ENCODE data around the gene CDK11B.

CDK11B gene

GRCh38 chr1:1624443-1625403 lies 34.1 kb downstream of the CDK11B start:
- Histone ChIP-seq H3K4me3 (ENCODE audit: control insufficient read depth in 1 of 7, extremely low read depth in 1 of 7, insufficient read depth in 4 of 7, low read depth in 2 of 7, low read length in 6 of 7) (no peak overlapping the region), H3K9me3 (ENCODE audit: control extremely low read depth in 1 of 5, control insufficient read depth in 4 of 5, insufficient read depth in 2 of 5, low read depth in 1 of 5, low read length in 4 of 5) (no peaks in the 10 kb centered on the region), H3K36me3 (ENCODE audit: control insufficient read depth in 4 of 4, insufficient read depth in 4 of 4, low read length in 3 of 4) (peaks cover 0 to 3% (median 0%) of the 10 kb centered on the region in 4 experiments), H3K27me3 (replicated peaks in 2 of 5; ENCODE audit: control insufficient read depth in 4 of 5, insufficient read depth in 5 of 5, low read length in 4 of 5) (no peaks in the 10 kb centered on the region), H3K4me1 (ENCODE audit: control extremely low read depth in 1 of 4, control insufficient read depth in 4 of 4, insufficient read depth in 4 of 4, low read length in 3 of 4) (peaks cover 0 to 11% (median 5%) of the 10 kb centered on the region in 4 experiments), H3K27ac (ENCODE audit: insufficient read depth in 1 of 2, low read depth in 1 of 2, low read length in 2 of 2, poor library complexity in 1 of 2, severe bottlenecking in 2 of 2) (no peak overlapping the region)
- no peak for DNase-seq
- CTCF ChIA-PET, result no interaction called here
- WGBS (ENCODE audit: insufficient coverage), result 96% methylated on average over 37 of the region's 38 CpGs
- POLR2A ChIA-PET, result no interaction called here

- H3K36me3 ChIP-seq (ENCODE audit: control insufficient read depth in 4 of 4, insufficient read depth in 4 of 4, low read length in 3 of 4), result peaks cover 0 to 3% (median 0%) of the 10 kb centered on the region in 4 experiments
- ChIA-PET POLR2A (interaction anchor here (0.6 kb wide), 1 partner anchor 123 kb away, joined by 5 read pairs; no protein-coding TSS in a partner anchor), CTCF (no interaction called here)
- no peaks in the 10 kb centered on the region for H3K27me3 ChIP-seq (replicated peaks in 2 of 5; ENCODE audit: control insufficient read depth in 4 of 5, insufficient read depth in 5 of 5, low read length in 4 of 5)
- DNase-seq, result no peak
- no peak overlapping the region for H3K27ac ChIP-seq (ENCODE audit: insufficient read depth in 1 of 2, low read depth in 1 of 2, low read length in 2 of 2, poor library complexity in 1 of 2, severe bottlenecking in 2 of 2)
- H3K4me3 ChIP-seq (ENCODE audit: control insufficient read depth in 1 of 7, extremely low read depth in 1 of 7, insufficient read depth in 4 of 7, low read depth in 2 of 7, low read length in 6 of 7), result no peak overlapping the region
- 97% methylated on average over 49 of the region's 51 CpGs for WGBS (ENCODE audit: insufficient coverage)
- H3K9me3 ChIP-seq (ENCODE audit: control extremely low read depth in 1 of 5, control insufficient read depth in 4 of 5, insufficient read depth in 2 of 5, low read depth in 1 of 5, low read length in 4 of 5), result no peaks in the 10 kb centered on the region
- peaks cover 0 to 4% (median 2%) of the 10 kb centered on the region in 4 experiments for H3K4me1 ChIP-seq (ENCODE audit: control extremely low read depth in 1 of 4, control insufficient read depth in 4 of 4, insufficient read depth in 4 of 4, low read length in 3 of 4)
Measured at GRCh38 chr1:1623631-1624442, 35.0 kb downstream of the CDK11B start.

GRCh38 chr1:1623181-1623630 lies 35.6 kb downstream of the CDK11B start:
- 98% methylated on average over 28 of the region's 33 CpGs for WGBS (ENCODE audit: insufficient coverage)
- Histone ChIP-seq H3K4me3 (ENCODE audit: control insufficient read depth in 1 of 7, extremely low read depth in 1 of 7, insufficient read depth in 4 of 7, low read depth in 2 of 7, low read length in 6 of 7) (no peak overlapping the region), H3K27ac (ENCODE audit: insufficient read depth in 1 of 2, low read depth in 1 of 2, low read length in 2 of 2, poor library complexity in 1 of 2, severe bottlenecking in 2 of 2) (no peak overlapping the region), H3K27me3 (replicated peaks in 2 of 5; ENCODE audit: control insufficient read depth in 4 of 5, insufficient read depth in 5 of 5, low read length in 4 of 5) (no peaks in the 10 kb centered on the region), H3K36me3 (ENCODE audit: control insufficient read depth in 4 of 4, insufficient read depth in 4 of 4, low read length in 3 of 4) (peaks cover 0 to 7% (median 2%) of the 10 kb centered on the region in 4 experiments), H3K4me1 (ENCODE audit: control extremely low read depth in 1 of 4, control insufficient read depth in 4 of 4, insufficient read depth in 4 of 4, low read length in 3 of 4) (no peaks in the 10 kb centered on the region), H3K9me3 (ENCODE audit: control extremely low read depth in 1 of 5, control insufficient read depth in 4 of 5, insufficient read depth in 2 of 5, low read depth in 1 of 5, low read length in 4 of 5) (no peaks in the 10 kb centered on the region)
- ChIA-PET POLR2A (no interaction called here), CTCF (no interaction called here)
- DNase-seq, result no peak

GRCh38 chr1:1622788-1623094 lies 36.1 kb downstream of the CDK11B start:
- WGBS (ENCODE audit: insufficient coverage), result 96% methylated on average over 16 of the region's 17 CpGs
- POLR2A ChIA-PET, result no interaction called here
- H3K9me3 ChIP-seq (ENCODE audit: control extremely low read depth in 1 of 5, control insufficient read depth in 4 of 5, insufficient read depth in 2 of 5, low read depth in 1 of 5, low read length in 4 of 5), result no peaks in the 10 kb centered on the region
- H3K27ac ChIP-seq (ENCODE audit: insufficient read depth in 1 of 2, low read depth in 1 of 2, low read length in 2 of 2, poor library complexity in 1 of 2, severe bottlenecking in 2 of 2), result no peak overlapping the region
- no peak overlapping the region for H3K4me3 ChIP-seq (ENCODE audit: control insufficient read depth in 1 of 7, extremely low read depth in 1 of 7, insufficient read depth in 4 of 7, low read depth in 2 of 7, low read length in 6 of 7)
- no peaks in the 10 kb centered on the region for H3K27me3 ChIP-seq (replicated peaks in 2 of 5; ENCODE audit: control insufficient read depth in 4 of 5, insufficient read depth in 5 of 5, low read length in 4 of 5)
- no peaks in the 10 kb centered on the region for H3K4me1 ChIP-seq (ENCODE audit: control extremely low read depth in 1 of 4, control insufficient read depth in 4 of 4, insufficient read depth in 4 of 4, low read length in 3 of 4)
- CTCF ChIA-PET, result no interaction called here
- H3K36me3 ChIP-seq (ENCODE audit: control insufficient read depth in 4 of 4, insufficient read depth in 4 of 4, low read length in 3 of 4), result peaks cover 0 to 11% (median 5%) of the 10 kb centered on the region in 4 experiments
- DNase-seq, result no peak

GRCh38 chr1:1622010-1622787 lies 36.6 kb downstream of the CDK11B start:
- POLR2A ChIA-PET, result no interaction called here
- no peaks in the 10 kb centered on the region for H3K27me3 ChIP-seq (replicated peaks in 2 of 5; ENCODE audit: control insufficient read depth in 4 of 5, insufficient read depth in 5 of 5, low read length in 4 of 5)
- CTCF ChIA-PET, result no interaction called here
- H3K4me3 ChIP-seq (ENCODE audit: control insufficient read depth in 1 of 7, extremely low read depth in 1 of 7, insufficient read depth in 4 of 7, low read depth in 2 of 7, low read length in 6 of 7), result no peak overlapping the region
- peaks cover 0 to 12% (median 8%) of the 10 kb centered on the region in 4 experiments for H3K36me3 ChIP-seq (ENCODE audit: control insufficient read depth in 4 of 4, insufficient read depth in 4 of 4, low read length in 3 of 4)
- 95% methylated on average over 19 of the region's 21 CpGs for WGBS (ENCODE audit: insufficient coverage)
- H3K4me1 ChIP-seq (ENCODE audit: control extremely low read depth in 1 of 4, control insufficient read depth in 4 of 4, insufficient read depth in 4 of 4, low read length in 3 of 4), result no peaks in the 10 kb centered on the region
- no peak overlapping the region for H3K27ac ChIP-seq (ENCODE audit: insufficient read depth in 1 of 2, low read depth in 1 of 2, low read length in 2 of 2, poor library complexity in 1 of 2, severe bottlenecking in 2 of 2)
- no peaks in the 10 kb centered on the region for H3K9me3 ChIP-seq (ENCODE audit: control extremely low read depth in 1 of 5, control insufficient read depth in 4 of 5, insufficient read depth in 2 of 5, low read depth in 1 of 5, low read length in 4 of 5)
- no peak for DNase-seq

GRCh38 chr1:1621173-1622009 lies 37.4 kb downstream of the CDK11B start:
- ChIA-PET CTCF (interaction anchor here (1.1 to 1.3 kb wide), 3 partner anchors 7 to 117 kb away, joined by 3 to 5 read pairs (median 4); no protein-coding TSS in a partner anchor), POLR2A (no interaction called here)
- no peak overlapping the region for H3K4me3 ChIP-seq (ENCODE audit: control insufficient read depth in 1 of 7, extremely low read depth in 1 of 7, insufficient read depth in 4 of 7, low read depth in 2 of 7, low read length in 6 of 7)
- DNase-seq, result no peak
- no peaks in the 10 kb centered on the region for H3K27me3 ChIP-seq (replicated peaks in 2 of 5; ENCODE audit: control insufficient read depth in 4 of 5, insufficient read depth in 5 of 5, low read length in 4 of 5)
- whole genome bisulfite sequencing (ENCODE audit: insufficient coverage), result 94% methylated on average over 29 of the region's 31 CpGs
- H3K27ac ChIP-seq (ENCODE audit: insufficient read depth in 1 of 2, low read depth in 1 of 2, low read length in 2 of 2, poor library complexity in 1 of 2, severe bottlenecking in 2 of 2), result no peak overlapping the region
- peaks cover 0 to 8% (median 7%) of the 10 kb centered on the region in 4 experiments for H3K4me1 ChIP-seq (ENCODE audit: control extremely low read depth in 1 of 4, control insufficient read depth in 4 of 4, insufficient read depth in 4 of 4, low read length in 3 of 4)
- H3K36me3 ChIP-seq (ENCODE audit: control insufficient read depth in 4 of 4, insufficient read depth in 4 of 4, low read length in 3 of 4), result peaks cover 0 to 11% (median 8%) of the 10 kb centered on the region in 4 experiments
- no peaks in the 10 kb centered on the region for H3K9me3 ChIP-seq (ENCODE audit: control extremely low read depth in 1 of 5, control insufficient read depth in 4 of 5, insufficient read depth in 2 of 5, low read depth in 1 of 5, low read length in 4 of 5)

Measured in common myeloid progenitor, CD34-positive (primary cell).